Liver (tissue), 9 donors: ENCODE data around the gene EVX1. TPM values are rescaled to one million over a fixed set of nuclear protein-coding genes. Genes with fewer than 3 reads are reported as not detected.

ENCODE experiments used
- DNase-seq: peaks from one replicate; pipeline ENCODE4 v3.0.0-alpha.2; 2017; ENCODE audit warnings: low spot score
- H3K27ac ChIP-seq, 2 donors: one replicate each; pipeline ENCODE4 v1.7.0; 2013; ENCODE audit warnings: inconsistent platforms in 2 of 2, low read length in 2 of 2, control low read depth in 1 of 2, low read depth in 1 of 2, mild to moderate bottlenecking in 1 of 2
- H3K27me3 ChIP-seq, 4 donors: one replicate each; pipeline versions ENCODE4 v1.6.1 to v1.7.0; 2013; ENCODE audit warnings: low read length in 3 of 4, inconsistent platforms in 1 of 4, mild to moderate bottlenecking in 1 of 4, moderate library complexity in 1 of 4; ENCODE audit not compliant: control insufficient read depth in 4 of 4, insufficient read depth in 4 of 4
- H3K36me3 ChIP-seq, 4 donors: one replicate each; pipeline versions ENCODE4 v1.6.1 to v1.7.0; 2013; ENCODE audit warnings: low read length in 3 of 4, mild to moderate bottlenecking in 3 of 4, low read depth in 1 of 4, moderate library complexity in 1 of 4; ENCODE audit not compliant: control insufficient read depth in 4 of 4, insufficient read depth in 3 of 4
- H3K4me1 ChIP-seq, 4 donors: one replicate each; pipeline versions ENCODE4 v1.6.1 to v1.7.0; 2013; ENCODE audit warnings: low read length in 3 of 4, mild to moderate bottlenecking in 3 of 4, moderate library complexity in 1 of 4; ENCODE audit not compliant: control insufficient read depth in 4 of 4, insufficient read depth in 4 of 4
- H3K4me3 ChIP-seq, 3 donors: one replicate each; pipeline versions ENCODE4 v1.6.1 to v1.7.0; 2013; ENCODE audit warnings: low read length in 3 of 3, control low read depth in 1 of 3, low read depth in 1 of 3, mild to moderate bottlenecking in 1 of 3
- H3K9ac ChIP-seq, 2 donors: one replicate each; pipeline ENCODE4 v1.7.0; 2013; ENCODE audit warnings: low read length in 2 of 2, mild to moderate bottlenecking in 2 of 2, moderate library complexity in 2 of 2, control low read depth in 1 of 2, low read depth in 1 of 2
- H3K9me3 ChIP-seq, 4 donors: one replicate each; pipeline versions ENCODE4 v1.6.1 to v1.7.0; 2013; ENCODE audit warnings: low read length in 3 of 4; ENCODE audit not compliant: control insufficient read depth in 4 of 4
- CTCF ChIP-seq: fragments of 150-350 bp; IDR thresholded peaks from 2 replicates; pipeline ENCODE4 v1.5.1; 2017; ENCODE audit warnings: improper control_type of control experiment, low read depth, low read length; ENCODE audit not compliant: missing input control
- EGR1 ChIP-seq, 2 donors: IDR thresholded peaks; 2 replicates each; pipeline ENCODE4 v1.6.1; 2016 to 2018; ENCODE audit warnings: antibody characterized with exemption in 2 of 2, low read depth in 2 of 2
- FOXA2 ChIP-seq: IDR thresholded peaks from 2 replicates; pipeline ENCODE4 v1.6.1; 2016; ENCODE audit warnings: antibody characterized with exemption
- GABPA ChIP-seq, 2 donors: IDR thresholded peaks in 1 of 2; conservative IDR thresholded peaks in 1 of 2; 2 replicates each; pipeline ENCODE4 v1.6.1; 2016; ENCODE audit warnings: antibody characterized with exemption in 2 of 2, mild to moderate bottlenecking in 1 of 2, moderate library complexity in 1 of 2
- HNF4A ChIP-seq, 2 donors: conservative IDR thresholded peaks; 2 replicates each; pipeline ENCODE4 v1.6.1; 2016; ENCODE audit warnings: antibody characterized with exemption in 2 of 2, mild to moderate bottlenecking in 2 of 2
- HNF4G ChIP-seq: IDR thresholded peaks from 2 replicates; pipeline ENCODE4 v1.6.1; 2016; ENCODE audit warnings: antibody characterized with exemption
- JUND ChIP-seq, 2 donors: IDR thresholded peaks; 2 replicates each; pipeline ENCODE4 v1.6.1; 2016; ENCODE audit warnings: antibody characterized with exemption in 2 of 2
- NR2F2 ChIP-seq: IDR thresholded peaks from 2 replicates; pipeline ENCODE4 v1.6.1; 2016; ENCODE audit warnings: antibody characterized with exemption
- RAD21 ChIP-seq, 2 donors: IDR thresholded peaks; 2 replicates each; pipeline ENCODE4 v1.6.1; 2016; ENCODE audit warnings: antibody characterized with exemption in 2 of 2, mild to moderate bottlenecking in 2 of 2
- REST ChIP-seq: IDR thresholded peaks from 2 replicates; pipeline ENCODE4 v1.6.1; 2016; ENCODE audit warnings: antibody characterized with exemption, mild to moderate bottlenecking
- RXRA ChIP-seq, 2 donors: IDR thresholded peaks; 2 replicates each; pipeline ENCODE4 v1.6.1; 2017 to 2018; ENCODE audit warnings: antibody characterized with exemption in 2 of 2, mild to moderate bottlenecking in 1 of 2
- SP1 ChIP-seq: IDR thresholded peaks from 2 replicates; pipeline ENCODE4 v1.6.1; 2018; ENCODE audit warnings: antibody characterized with exemption, mild to moderate bottlenecking
- TAF1 ChIP-seq: conservative IDR thresholded peaks from 2 replicates; pipeline ENCODE4 v1.6.1; 2016; ENCODE audit warnings: antibody characterized with exemption, mild to moderate bottlenecking
- YY1 ChIP-seq: IDR thresholded peaks from 2 replicates; pipeline ENCODE4 v1.6.1; 2016; ENCODE audit warnings: antibody characterized with exemption, mild to moderate bottlenecking
- WGBS: extraction: QIAGEN DNeasy Blood & Tissue Kit; methylation state at CpG from one replicate; pipeline ENCODE4 v1.1.7; 2013; 5-methylcytosine and 5-hydroxymethylcytosine counted together
- polyA plus RNA-seq, 2 donors: library from polyadenylated mRNA; stranded (reverse) in 1 of 2; unstranded in 1 of 2; fragments of 200-250 nt in 1 of 2; fragments of >200 nt in 1 of 2; fragmentation: Nextera tagmentation in 1 of 2; extraction: Ambion mirVana in 1 of 2; gene quantifications; one replicate each; pipeline versions ENCODE4 v1.2.1 to v1.2.3, GENCODE V29; 2013 to 2015
- total RNA-seq, 2 donors: library from RNA; depleted of rRNA; stranded (reverse); fragments of >200 nt; gene quantifications; one replicate each; pipeline ENCODE4 v1.2.3, GENCODE V29; 2014
- TF ChIP-seq, protein P1 (sequence below): IDR thresholded peaks from 2 replicates; pipeline ENCODE4 v1.6.1; 2016; ENCODE audit warnings: antibody characterized with exemption
- TF ChIP-seq, protein P2 (sequence below): IDR thresholded peaks from 2 replicates; pipeline ENCODE4 v1.6.1; 2016; ENCODE audit warnings: antibody characterized with exemption
- donor health status: healthy.
- donor health status: healthy.
- donor health status: healthy.
- donor health status: healthy.
- donor health status: healthy.

Gene EVX1
- total and polyA plus RNA-seq, 4 donors = not detected

DNA sequence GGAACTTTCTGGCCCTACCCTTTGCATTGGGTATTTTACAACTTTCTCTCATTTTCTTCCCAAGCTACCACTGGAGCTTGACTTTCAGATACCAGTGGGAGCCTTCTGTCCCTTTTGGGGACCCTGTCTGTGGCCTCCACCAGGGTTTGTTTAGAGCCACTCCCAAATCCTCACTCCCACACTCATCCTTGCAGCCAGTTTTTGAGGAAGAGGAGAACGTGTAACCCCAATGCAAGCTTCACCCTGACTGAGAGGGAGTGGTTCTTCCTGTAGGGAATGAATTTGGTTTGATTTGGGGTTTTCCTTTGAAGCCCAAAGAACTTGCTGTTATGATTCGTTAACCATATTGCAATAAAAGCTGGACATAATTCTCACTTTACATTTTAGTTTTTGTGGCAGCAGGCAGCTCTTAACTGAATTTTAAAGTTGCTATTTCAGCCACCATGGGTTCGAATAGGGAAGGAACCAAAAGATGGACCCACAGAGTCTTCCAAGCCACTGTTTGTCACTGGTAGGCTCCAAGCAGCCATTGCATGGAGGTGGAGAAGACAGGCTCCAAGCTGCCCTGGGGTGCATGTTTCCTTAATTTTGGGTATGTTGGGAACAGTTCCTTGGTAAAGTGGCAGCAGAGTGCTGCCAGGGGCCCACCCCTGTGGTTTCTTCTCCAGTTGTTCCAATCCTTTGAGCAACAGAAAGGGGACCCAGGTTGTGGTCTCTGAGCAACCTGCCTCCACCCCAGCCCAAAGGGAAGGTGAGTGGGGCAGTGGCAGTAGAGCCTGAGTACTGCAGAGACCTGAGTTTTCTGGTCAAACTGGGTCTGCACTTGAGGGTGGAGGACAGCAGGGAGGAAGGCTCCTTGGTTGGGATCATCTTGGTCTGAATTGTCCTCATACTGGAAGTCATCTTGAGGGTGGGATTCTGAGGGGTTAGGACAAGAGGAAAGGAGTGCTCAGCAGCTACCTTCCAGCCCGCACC is 5.1 kb downstream of the EVX1 start (continued):
- TF ChIP-seq REST = no peak
- no peak for TF ChIP-seq TAF1

DNA sequence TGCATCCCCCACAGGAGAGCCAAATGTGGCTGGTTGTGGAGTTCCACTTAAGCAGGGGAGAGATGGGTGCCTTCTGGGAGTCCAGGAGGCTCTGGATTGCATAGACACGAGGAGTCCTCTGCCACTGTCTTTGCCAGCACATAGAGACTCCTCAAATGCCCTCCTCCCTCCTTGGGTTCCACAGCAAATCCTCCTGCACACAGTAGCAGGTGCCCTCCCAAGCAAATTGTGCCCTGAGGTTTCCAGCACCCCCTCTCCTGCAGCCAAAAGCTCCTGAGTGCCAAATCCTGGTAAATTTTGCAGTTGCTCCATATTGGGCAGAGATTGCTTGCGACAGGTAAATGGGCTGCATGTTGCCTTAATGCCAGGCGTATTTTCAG is 5.8 kb downstream of the EVX1 start:
- no peak for DNase-seq
- no peaks in the 10 kb centered on the region for H3K36me3 ChIP-seq
- no peak overlapping the region for H3K27ac ChIP-seq
- no peaks in the 10 kb centered on the region for H3K9me3 ChIP-seq
- H3K4me1 ChIP-seq = peaks cover 5 to 25% (median 15%) of the 10 kb centered on the region in 4 donors
- peaks cover 4 to 49% (median 24%) of the 10 kb centered on the region in 4 donors for H3K27me3 ChIP-seq
- TF ChIP-seq HNF4G = no peak
- no peak for TF ChIP-seq JUND (IDR thresholded peaks at IDR 0.05)
- TF ChIP-seq, protein P1, sequence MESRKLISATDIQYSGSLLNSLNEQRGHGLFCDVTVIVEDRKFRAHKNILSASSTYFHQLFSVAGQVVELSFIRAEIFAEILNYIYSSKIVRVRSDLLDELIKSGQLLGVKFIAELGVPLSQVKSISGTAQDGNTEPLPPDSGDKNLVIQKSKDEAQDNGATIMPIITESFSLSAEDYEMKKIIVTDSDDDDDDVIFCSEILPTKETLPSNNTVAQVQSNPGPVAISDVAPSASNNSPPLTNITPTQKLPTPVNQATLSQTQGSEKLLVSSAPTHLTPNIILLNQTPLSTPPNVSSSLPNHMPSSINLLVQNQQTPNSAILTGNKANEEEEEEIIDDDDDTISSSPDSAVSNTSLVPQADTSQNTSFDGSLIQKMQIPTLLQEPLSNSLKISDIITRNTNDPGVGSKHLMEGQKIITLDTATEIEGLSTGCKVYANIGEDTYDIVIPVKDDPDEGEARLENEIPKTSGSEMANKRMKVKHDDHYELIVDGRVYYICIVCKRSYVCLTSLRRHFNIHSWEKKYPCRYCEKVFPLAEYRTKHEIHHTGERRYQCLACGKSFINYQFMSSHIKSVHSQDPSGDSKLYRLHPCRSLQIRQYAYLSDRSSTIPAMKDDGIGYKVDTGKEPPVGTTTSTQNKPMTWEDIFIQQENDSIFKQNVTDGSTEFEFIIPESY = no peak
- no peak for TF ChIP-seq NR2F2
- TF ChIP-seq HNF4A (conservative IDR thresholded peaks at IDR 0.05) = no peak
- no peak for TF ChIP-seq CTCF
- no peak for TF ChIP-seq GABPA (IDR thresholded peaks at IDR 0.05 in 1 of 2, conservative IDR thresholded peaks at IDR 0.05 in 1 of 2)
- TF ChIP-seq EGR1 (IDR thresholded peaks at IDR 0.05; ENCODE audit: low read depth in 2 of 2) = no peak
- no peak for TF ChIP-seq REST
- TF ChIP-seq TAF1 = no peak
- TF ChIP-seq, protein P2, sequence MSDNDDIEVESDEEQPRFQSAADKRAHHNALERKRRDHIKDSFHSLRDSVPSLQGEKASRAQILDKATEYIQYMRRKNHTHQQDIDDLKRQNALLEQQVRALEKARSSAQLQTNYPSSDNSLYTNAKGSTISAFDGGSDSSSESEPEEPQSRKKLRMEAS = no peak
- no peak for TF ChIP-seq RXRA (IDR thresholded peaks at IDR 0.05)
- TF ChIP-seq YY1 = no peak
- no peak for TF ChIP-seq FOXA2
- no peak for TF ChIP-seq RAD21 (IDR thresholded peaks at IDR 0.05)
- no peak for TF ChIP-seq SP1
- no peak overlapping the region for H3K4me3 ChIP-seq
- 67% methylated on average over 3 of the region's 3 CpGs for WGBS
- H3K9ac ChIP-seq = no peak overlapping the region
